GM12891 (cell line): ENCODE results near the gene CNTN5.

Experiments
- POLR2A ChIP-seq: IDR thresholded peaks from 2 replicates; pipeline ENCODE4 v1.6.1; 2011; ENCODE audit warnings: low read depth, low read length, control low read depth
- POLR2AphosphoS5 ChIP-seq: IDR thresholded peaks from 2 replicates; pipeline ENCODE4 v1.6.1; 2011; ENCODE audit warnings: low read depth, low read length, control low read depth
- POU2F2 ChIP-seq: IDR thresholded peaks from 2 replicates; pipeline ENCODE4 v1.6.1; 2011; ENCODE audit warnings: low read depth, mild to moderate bottlenecking, control low read depth, low read length, moderate library complexity
- TAF1 ChIP-seq: IDR thresholded peaks from 2 replicates; pipeline ENCODE4 v1.6.1; 2011; ENCODE audit warnings: low read depth, low read length, control low read depth

DNA sequence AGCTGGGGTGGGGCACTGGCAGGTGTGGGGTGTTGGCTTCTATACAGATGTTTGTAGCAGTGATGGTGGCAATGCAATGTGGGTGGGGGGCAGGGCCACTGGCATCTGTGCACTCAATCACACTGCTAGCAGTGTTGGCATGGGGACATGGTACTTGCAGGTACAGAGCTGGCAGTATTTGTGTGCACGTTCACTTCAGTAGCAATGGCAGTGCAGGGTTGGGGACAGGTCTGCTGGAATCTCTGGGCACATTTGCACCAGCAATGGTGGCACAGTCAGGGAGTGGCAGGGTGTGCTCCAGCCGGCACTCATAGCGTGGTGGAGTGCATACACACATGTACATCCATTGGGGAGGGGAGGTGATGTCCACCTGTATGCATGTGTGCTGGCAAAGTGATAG, 775.2 kb downstream of the CNTN5 start:
- TF ChIP-seq POLR2A (no peak), POLR2AphosphoS5 (no peak), POU2F2 (no peak), TAF1 (no peak)
